ENCODE measurements around the gene HHAT. TPM values are rescaled to one million over a fixed set of nuclear protein-coding genes. Genes with fewer than 3 reads are reported as not detected.

Gene HHAT
- total RNA-seq, 3 donors from 2014 or later = 3.8 to 31.6 (median 15.1) TPM

- intact Hi-C loops (cut with DNase I; ENCODE audit: low total_unique reads) = no loop called here
- TF ChIP-seq CTCF (IDR thresholded peaks at IDR 0.05) (peak; percentile 71 to 89 (median 82)), POLR2A (IDR thresholded peaks at IDR 0.05) (no peak), POLR2AphosphoS5 (IDR thresholded peaks at IDR 0.05) (no peak)
Observed at GRCh38 chr1:210407207-210407886, 78.6 kb downstream of the HHAT start.

GRCh38 chr1:210407887-210408252 is 79.2 kb downstream of the HHAT start:
- Histone ChIP-seq H3K4me3 (no peak overlapping the region), H3K27me3 (no peaks in the 10 kb centered on the region), H3K4me1 (no peaks in the 10 kb centered on the region), H3K27ac (no peak overlapping the region), H3K36me3 (no peaks in the 10 kb centered on the region), H3K9me3 (no peaks in the 10 kb centered on the region)
- intact Hi-C loops (cut with DNase I; ENCODE audit: low total_unique reads) = no loop called here
- DNase-seq (ENCODE audit: low spot score in 2 of 2) = no peak
- TF ChIP-seq CTCF (IDR thresholded peaks at IDR 0.05) (no peak), POLR2AphosphoS5 (IDR thresholded peaks at IDR 0.05) (no peak), POLR2A (IDR thresholded peaks at IDR 0.05) (no peak)

More at GRCh38 chr1:210407207-210407886, 78.6 kb downstream of the HHAT start:
- no peak overlapping the region for H3K27ac ChIP-seq
- no peak overlapping the region for H3K4me3 ChIP-seq
- no peaks in the 10 kb centered on the region for H3K9me3 ChIP-seq
- H3K4me1 ChIP-seq = no peaks in the 10 kb centered on the region
- no peaks in the 10 kb centered on the region for H3K36me3 ChIP-seq
- H3K27me3 ChIP-seq = no peaks in the 10 kb centered on the region
- peak; percentile 41 to 71 for DNase-seq (ENCODE audit: low spot score in 2 of 2)

- no peaks in the 10 kb centered on the region for H3K27me3 ChIP-seq
- intact Hi-C loops (cut with DNase I; ENCODE audit: low total_unique reads) = no loop called here
Observed at GRCh38 chr1:210412240-210412639, 83.5 kb downstream of the HHAT start.

GRCh38 chr1:210413951-210414350 is 85.2 kb downstream of the HHAT start:
- no peak for DNase-seq (ENCODE audit: low spot score in 2 of 2)
- intact Hi-C loops (cut with DNase I; ENCODE audit: low total_unique reads) = no loop called here
- H3K4me3 ChIP-seq = no peak overlapping the region
- H3K36me3 ChIP-seq = no peaks in the 10 kb centered on the region
- no peak for TF ChIP-seq POLR2A (IDR thresholded peaks at IDR 0.05)
- no peak for TF ChIP-seq CTCF (IDR thresholded peaks at IDR 0.05)
- no peaks in the 10 kb centered on the region for H3K4me1 ChIP-seq
- no peaks in the 10 kb centered on the region for H3K27me3 ChIP-seq
- H3K9me3 ChIP-seq = no peaks in the 10 kb centered on the region
- H3K27ac ChIP-seq = no peak overlapping the region

More at GRCh38 chr1:210412240-210412639, 83.5 kb downstream of the HHAT start:
- no peak overlapping the region for H3K27ac ChIP-seq
- no peak for DNase-seq (ENCODE audit: low spot score in 2 of 2)
- H3K4me3 ChIP-seq = no peak overlapping the region
- H3K9me3 ChIP-seq = no peaks in the 10 kb centered on the region
- TF ChIP-seq POLR2AphosphoS5 (IDR thresholded peaks at IDR 0.05) (no peak), POLR2A (IDR thresholded peaks at IDR 0.05) (no peak), CTCF (IDR thresholded peaks at IDR 0.05) (no peak)
- H3K4me1 ChIP-seq = no peaks in the 10 kb centered on the region
- no peaks in the 10 kb centered on the region for H3K36me3 ChIP-seq

GRCh38 chr1:210415846-210416448 is 87.2 kb downstream of the HHAT start:
- intact Hi-C loops (cut with DNase I; ENCODE audit: low total_unique reads) = no loop called here
- H3K36me3 ChIP-seq = no peaks in the 10 kb centered on the region
- no peaks in the 10 kb centered on the region for H3K9me3 ChIP-seq
- no peak overlapping the region for H3K27ac ChIP-seq
- TF ChIP-seq CTCF (IDR thresholded peaks at IDR 0.05) (no peak), POLR2A (IDR thresholded peaks at IDR 0.05) (no peak), POLR2AphosphoS5 (IDR thresholded peaks at IDR 0.05) (no peak)
- H3K4me1 ChIP-seq = no peaks in the 10 kb centered on the region
- H3K27me3 ChIP-seq = no peaks in the 10 kb centered on the region
- no peak overlapping the region for H3K4me3 ChIP-seq
- no peak for DNase-seq (ENCODE audit: low spot score in 2 of 2)

Measured in breast epithelium (tissue), 4 donors.